Heart left ventricle (tissue), 16 donors: ENCODE results near the gene CDH12. TPM values are rescaled to one million over a fixed set of nuclear protein-coding genes. Genes with fewer than 3 reads are reported as not detected.

ENCODE experiments used
- ATAC-seq, 4 donors: fragments of 200-7000 bp; cut with Tn5 transposase; one replicate each; pipeline ENCODE4 v1.9.1; 2020 to 2022; ENCODE audit warnings: moderate library complexity in 4 of 4, mild to moderate bottlenecking in 3 of 4, moderate number of reproducible peaks in 1 of 4
- DNase-seq, 5 donors: peaks; one replicate each; pipeline ENCODE4 v3.0.0-alpha.2; 2020
- H3K27ac ChIP-seq, 12 donors: fragments of 200-600 bp; sonication (generic) in 4 of 12; one replicate each; pipeline versions ENCODE4 v1.5.0 to v1.8.0; 2016 to 2022; ENCODE audit warnings: mild to moderate bottlenecking in 2 of 12
- H3K27me3 ChIP-seq, 9 donors: fragments of 200-600 bp; sonication (generic) in 2 of 9; one replicate each; pipeline versions ENCODE4 v1.5.1 to v1.8.0; 2016 to 2022; ENCODE audit warnings: mild to moderate bottlenecking in 3 of 9
- H3K36me3 ChIP-seq, 9 donors: fragments of 200-600 bp; sonication (generic) in 2 of 9; one replicate each; pipeline versions ENCODE4 v1.5.0 to v1.8.0; 2018 to 2022; ENCODE audit warnings: mild to moderate bottlenecking in 2 of 9
- H3K4me1 ChIP-seq, 12 donors: fragments of 200-600 bp; sonication (generic) in 4 of 12; one replicate each; pipeline versions ENCODE4 v1.5.0 to v1.8.0; 2016 to 2022; ENCODE audit warnings: mild to moderate bottlenecking in 3 of 12
- H3K4me3 ChIP-seq, 12 donors: fragments of 200-600 bp; sonication (generic) in 4 of 12; one replicate each; pipeline versions ENCODE4 v1.5.0 to v1.8.0; 2017 to 2022; ENCODE audit warnings: mild to moderate bottlenecking in 9 of 12, moderate library complexity in 4 of 12
- H3K9me3 ChIP-seq, 12 donors: fragments of 200-600 bp; sonication (generic) in 4 of 12; one replicate each; pipeline versions ENCODE4 v1.5.0 to v1.8.0; 2016 to 2022; ENCODE audit warnings: mild to moderate bottlenecking in 1 of 12
- POLR2A ChIP-seq, 2 donors: fragments of 450-650 bp; IDR thresholded peaks; one replicate each; pipeline ENCODE4 v1.6.1; 2017; ENCODE audit warnings: antibody characterized with exemption in 2 of 2, mild to moderate bottlenecking in 2 of 2, moderate library complexity in 2 of 2
- WGBS, 4 donors: extraction: QIAGEN DNeasy Blood & Tissue Kit in 2 of 4; methylation state at CpG; one replicate each; pipeline versions ENCODE4 v1.1.5 to v1.1.7; 2013 to 2018; 5-methylcytosine and 5-hydroxymethylcytosine counted together
- intact Hi-C, 10 donors: fragments of 100-400 bp; cut with DNase I; formaldehyde crosslinking; loops; one replicate each; pipeline versions ENCODE4 v1.11.1 to v1.14.2; 2022
- polyA plus RNA-seq, 2 donors: library from polyadenylated mRNA; stranded (reverse); fragments of 200-250 nt; gene quantifications; one replicate each; pipeline ENCODE4 v1.2.3, GENCODE V29; 2013
- total RNA-seq, 9 donors: library from RNA; depleted of rRNA in 2 of 9; stranded (reverse); fragments of >200 nt in 2 of 9; fragmentation: NEBNext Ultra II Directional in 3 of 9; extraction: Animal tissue kit (Norgen Biotek cat#: 25700) in 3 of 9; gene quantifications; one replicate each; pipeline versions ENCODE4 v1.1.0 to v1.2.4, GENCODE V29; 2016 to 2023
- TF ChIP-seq, protein P1 (sequence below), 12 donors: fragments of 200-600 bp; sonication (generic) in 4 of 12; IDR thresholded peaks; one replicate each; pipeline versions ENCODE4 v1.5.0 to v1.8.0; 2018 to 2022; ENCODE audit warnings: antibody characterized with exemption in 12 of 12, mild to moderate bottlenecking in 5 of 12
- donor health status: ischemic (EF 13 %, LVEDD 7.1; RV severe dilation, severe dysfunction).
- donor health status: healthy with polysubstance abuse.
- donor health status: DM: no; HTN: yes; CAD: no.
- donor health status: DM: no; HTN: no; CAD: no.
- donor health status: ischemic (EF 25% LVEDD 6.9; RV normal size, moderate dysfunction).
- donor health status: ischemic (EF 25% LVEDD 5.7; RV mildly dilated, moderate dysfunction).
- donor health status: healthy.
- donor health status: DM: yes; HTN: yes; CAD: no.
- donor health status: ischemic (EF 35%, LVEDD 5.7; RV mildly dilated, moderate dysfunction).
- donor health status: nonischemic (EF 11% LVEDD 7.7; RV severe dilation, severe dysfunction).
- donor health status: DM: yes; HTN: yes; CAD: no.
- donor health status: PGD.
- donor health status: ischemic (EF 29% LVEDD 5.4; RV normal size, mild dysfunction).
- donor health status: nonischemic (EF 23%, LVEDD 6.1; RV moderate dilation, normal function).

CDH12 gene
- total and polyA plus RNA-seq, 11 donors = 0.11 TPM; not detected in 10

DNA sequence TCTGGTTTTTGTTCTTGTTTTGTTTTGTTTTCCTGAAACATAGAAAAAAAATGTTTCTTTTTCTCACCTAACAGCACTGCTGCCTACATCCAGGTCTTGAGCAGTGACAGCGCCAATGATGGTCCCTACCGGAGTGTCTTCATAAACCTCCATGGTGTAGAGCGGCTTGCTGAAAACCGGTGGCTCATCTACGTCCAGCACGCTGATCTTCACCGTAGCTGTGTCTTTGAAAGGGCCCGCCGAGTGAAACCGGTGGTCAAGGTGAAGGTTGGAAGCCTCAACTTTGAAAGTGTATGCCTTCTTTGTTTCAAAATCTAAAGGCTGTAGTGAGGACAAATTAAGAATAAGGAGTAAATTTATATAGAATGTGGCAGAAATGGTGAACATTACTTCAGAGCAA is 1051.0 kb downstream of the CDH12 start:
- peaks cover 0 to 4% (median 0%) of the 10 kb centered on the region in 12 donors for H3K9me3 ChIP-seq
- H3K27me3 ChIP-seq = no peaks in the 10 kb centered on the region
- H3K4me3 ChIP-seq = no peak overlapping the region
- TF ChIP-seq POLR2A (IDR thresholded peaks at IDR 0.05) = no peak
- TF ChIP-seq, protein P1, sequence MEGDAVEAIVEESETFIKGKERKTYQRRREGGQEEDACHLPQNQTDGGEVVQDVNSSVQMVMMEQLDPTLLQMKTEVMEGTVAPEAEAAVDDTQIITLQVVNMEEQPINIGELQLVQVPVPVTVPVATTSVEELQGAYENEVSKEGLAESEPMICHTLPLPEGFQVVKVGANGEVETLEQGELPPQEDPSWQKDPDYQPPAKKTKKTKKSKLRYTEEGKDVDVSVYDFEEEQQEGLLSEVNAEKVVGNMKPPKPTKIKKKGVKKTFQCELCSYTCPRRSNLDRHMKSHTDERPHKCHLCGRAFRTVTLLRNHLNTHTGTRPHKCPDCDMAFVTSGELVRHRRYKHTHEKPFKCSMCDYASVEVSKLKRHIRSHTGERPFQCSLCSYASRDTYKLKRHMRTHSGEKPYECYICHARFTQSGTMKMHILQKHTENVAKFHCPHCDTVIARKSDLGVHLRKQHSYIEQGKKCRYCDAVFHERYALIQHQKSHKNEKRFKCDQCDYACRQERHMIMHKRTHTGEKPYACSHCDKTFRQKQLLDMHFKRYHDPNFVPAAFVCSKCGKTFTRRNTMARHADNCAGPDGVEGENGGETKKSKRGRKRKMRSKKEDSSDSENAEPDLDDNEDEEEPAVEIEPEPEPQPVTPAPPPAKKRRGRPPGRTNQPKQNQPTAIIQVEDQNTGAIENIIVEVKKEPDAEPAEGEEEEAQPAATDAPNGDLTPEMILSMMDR (IDR thresholded peaks at IDR 0.05) = no peak
- 92 to 95% (median 93%) methylated on average over 10 of the region's 10 CpGs for WGBS, 4 donors
- no peak for ATAC-seq
- H3K36me3 ChIP-seq = no peaks in the 10 kb centered on the region
- DNase-seq = no peak
- no peaks in the 10 kb centered on the region for H3K4me1 ChIP-seq
- intact Hi-C loops = no loop called here
- H3K27ac ChIP-seq = no peak overlapping the region

DNA sequence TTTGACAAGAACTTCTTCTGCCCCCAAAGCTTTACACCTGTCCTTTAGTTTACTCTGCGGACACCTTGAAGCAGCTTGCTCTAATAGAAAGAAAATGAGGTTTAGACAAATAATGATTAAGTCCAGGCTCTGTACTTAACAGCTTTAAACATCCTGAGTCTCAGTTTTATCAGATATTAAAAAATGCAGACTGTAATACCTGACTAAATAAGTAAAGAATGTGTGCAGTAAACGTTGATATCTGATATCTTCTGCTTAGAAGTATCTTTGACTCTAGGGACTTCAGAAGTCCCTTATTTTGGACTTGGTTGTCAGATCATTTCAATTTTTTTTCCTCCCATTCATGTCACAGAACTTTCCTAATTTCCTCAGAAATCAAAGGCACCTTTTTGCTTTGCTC is 1060.4 kb downstream of the CDH12 start:
- 48 to 60% (median 51%) methylated on average over 2 of the region's 2 CpGs for WGBS, 4 donors
- no peaks in the 10 kb centered on the region for H3K4me1 ChIP-seq
- TF ChIP-seq POLR2A (IDR thresholded peaks at IDR 0.05) = no peak
- TF ChIP-seq, protein P1 (IDR thresholded peaks at IDR 0.05) = no peak
- H3K9me3 ChIP-seq = no peaks in the 10 kb centered on the region
- intact Hi-C loops = no loop called here
- ATAC-seq = no peak
- H3K27me3 ChIP-seq = peaks cover 0 to 3% (median 0%) of the 10 kb centered on the region in 9 donors
- no peak overlapping the region for H3K27ac ChIP-seq
- no peak for DNase-seq
- H3K36me3 ChIP-seq = no peaks in the 10 kb centered on the region
- H3K4me3 ChIP-seq = no peak overlapping the region

DNA sequence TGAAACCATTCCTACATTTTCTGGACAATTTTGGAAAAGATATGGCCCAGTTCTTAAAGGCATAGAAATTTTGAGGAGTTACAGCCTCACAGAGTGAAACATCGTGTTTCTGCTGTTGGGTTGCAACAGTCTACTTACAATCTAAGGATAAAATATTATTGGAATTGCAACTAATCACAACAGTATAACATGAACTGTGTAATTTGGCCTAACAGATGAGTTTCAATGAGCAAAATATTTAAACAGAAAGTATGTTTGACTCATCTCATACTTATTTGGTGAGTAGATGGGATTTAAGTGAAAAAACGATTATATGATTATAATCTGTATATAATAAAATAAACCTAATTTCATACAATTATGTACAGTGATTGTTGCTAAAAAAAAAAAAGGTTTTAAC is 1061.8 kb downstream of the CDH12 start:
- ATAC-seq (no peak), DNase-seq (no peak)
- no peak overlapping the region for H3K4me3 ChIP-seq
- no peak overlapping the region for H3K27ac ChIP-seq
- peaks cover 0 to 3% (median 0%) of the 10 kb centered on the region in 9 donors for H3K27me3 ChIP-seq
- intact Hi-C loops = no loop called here
- 60 to 73% (median 67%) methylated on average over 2 of the region's 2 CpGs for WGBS, 4 donors
- no peaks in the 10 kb centered on the region for H3K36me3 ChIP-seq
- no peaks in the 10 kb centered on the region for H3K4me1 ChIP-seq
- H3K9me3 ChIP-seq = peaks cover 0 to 4% (median 0%) of the 10 kb centered on the region in 12 donors
- no peak for TF ChIP-seq POLR2A (IDR thresholded peaks at IDR 0.05)
- TF ChIP-seq, protein P1 (IDR thresholded peaks at IDR 0.05) = no peak

DNA sequence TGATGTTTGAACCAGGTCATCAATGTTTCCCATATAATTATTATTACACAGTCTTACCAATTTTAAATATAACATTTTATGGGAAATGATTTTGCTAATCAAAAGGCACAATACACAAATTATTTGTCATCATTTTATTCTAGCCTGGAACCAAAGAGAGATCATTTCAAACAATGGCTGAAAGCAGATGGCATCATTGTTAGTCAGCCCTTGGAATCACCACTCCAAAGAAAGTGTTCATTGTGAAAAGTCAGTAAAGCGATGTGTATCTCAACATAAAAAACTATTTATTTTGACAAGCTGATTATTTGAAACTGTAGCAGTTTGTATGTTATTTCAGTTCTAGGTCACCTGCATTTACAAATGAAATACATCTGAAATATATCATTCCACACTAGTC is 1068.7 kb downstream of the CDH12 start:
- DNase-seq (no peak), ATAC-seq (no peak)
- WGBS, 4 donors = 81 to 95% (median 91%) methylated on average over 1 of the region's 1 CpG
- TF ChIP-seq POLR2A (IDR thresholded peaks at IDR 0.05) = no peak
- TF ChIP-seq, protein P1 (IDR thresholded peaks at IDR 0.05) = no peak
- intact Hi-C loops = no loop called here
- no peaks in the 10 kb centered on the region for H3K36me3 ChIP-seq
- H3K4me3 ChIP-seq = no peak overlapping the region
- H3K27ac ChIP-seq = no peak overlapping the region
- H3K27me3 ChIP-seq = no peaks in the 10 kb centered on the region
- peaks cover 0 to 7% (median 0%) of the 10 kb centered on the region in 12 donors for H3K9me3 ChIP-seq
- H3K4me1 ChIP-seq = no peaks in the 10 kb centered on the region
